ENCODE results near the gene ITGB4.

ITGB4 gene

GRCh38 chr17:75729351-75729750 lies 8.1 kb downstream of the ITGB4 start:
- TF ChIP-seq FOXK2 (IDR thresholded peaks at IDR 0.05) (no peak), HDGF (IDR thresholded peaks at IDR 0.05; ENCODE audit: borderline replicate concordance) (no peak), TARDBP (IDR thresholded peaks at IDR 0.05) (no peak), FOXA1 (IDR thresholded peaks at IDR 0.05) (no peak), CTBP1 (IDR thresholded peaks at IDR 0.05; ENCODE audit: borderline replicate concordance) (no peak), SUZ12 (IDR thresholded peaks at IDR 0.05) (no peak), LEF1 (IDR thresholded peaks at IDR 0.05; ENCODE audit: borderline replicate concordance) (no peak)
- ChIA-PET POLR2A (interaction anchor here (0.6 to 0.8 kb wide), 2 partner anchors 9 to 51 kb away, joined by 3 read pairs; no protein-coding TSS in a partner anchor), CTCF (interaction anchor here (0.9 to 1.2 kb wide), 3 partner anchors 9 to 21 kb away, joined by 3 to 4 read pairs (median 3); no protein-coding TSS in a partner anchor)
- DNase-seq (ENCODE audit: extremely low spot score), result no peak

- POLR2A ChIA-PET, result interaction anchor here (0.6 to 0.8 kb wide), 2 partner anchors 9 to 50 kb away, joined by 3 read pairs; no protein-coding TSS in a partner anchor
- DNase-seq (ENCODE audit: extremely low spot score), result no peak
- TF ChIP-seq HDGF (IDR thresholded peaks at IDR 0.05; ENCODE audit: borderline replicate concordance), result no peak
- TF ChIP-seq LEF1 (IDR thresholded peaks at IDR 0.05; ENCODE audit: borderline replicate concordance), result no peak
- TF ChIP-seq TARDBP (IDR thresholded peaks at IDR 0.05), result no peak
- no peak for TF ChIP-seq ZNF384 (IDR thresholded peaks at IDR 0.05)
- TF ChIP-seq FOXA1 (IDR thresholded peaks at IDR 0.05), result no peak
- no peak for TF ChIP-seq NFRKB (IDR thresholded peaks at IDR 0.05)
- no peak for TF ChIP-seq FOXK2 (IDR thresholded peaks at IDR 0.05)
- TF ChIP-seq CTBP1 (IDR thresholded peaks at IDR 0.05; ENCODE audit: borderline replicate concordance), result no peak
- TF ChIP-seq L3MBTL2 (conservative IDR thresholded peaks at IDR 0.05), result no peak
- CTCF ChIA-PET, result interaction anchor here (0.9 to 1.2 kb wide), 3 partner anchors 8 to 20 kb away, joined by 3 to 4 read pairs (median 3); no protein-coding TSS in a partner anchor
These were observed 8.8 kb downstream of the ITGB4 start for GRCh38 chr17:75730065-75730464.

GRCh38 chr17:75731086-75731715 lies 9.9 kb downstream of the ITGB4 start:
- no peak for DNase-seq (ENCODE audit: extremely low spot score)
- ChIA-PET POLR2A (interaction anchor here (1.0 to 1.6 kb wide), 2 partner anchors 11 to 64 kb away, joined by 3 to 4 read pairs; partner anchors contain the start of genes RECQL5 and SAP30BP), CTCF (no interaction called here)
- TF ChIP-seq FOXK2 (IDR thresholded peaks at IDR 0.05) (no peak), NFRKB (IDR thresholded peaks at IDR 0.05) (no peak), LEF1 (IDR thresholded peaks at IDR 0.05; ENCODE audit: borderline replicate concordance) (no peak), ARNT (IDR thresholded peaks at IDR 0.05) (no peak), FOXA1 (IDR thresholded peaks at IDR 0.05) (no peak), PKNOX1 (IDR thresholded peaks at IDR 0.05) (no peak), ZNF384 (IDR thresholded peaks at IDR 0.05) (no peak), CTBP1 (IDR thresholded peaks at IDR 0.05; ENCODE audit: borderline replicate concordance) (no peak), TARDBP (IDR thresholded peaks at IDR 0.05) (no peak), ELF4 (IDR thresholded peaks at IDR 0.05) (no peak), FOXM1 (IDR thresholded peaks at IDR 0.05; ENCODE audit: borderline replicate concordance) (no peak), SP1 (IDR thresholded peaks at IDR 0.05) (no peak), BHLHE40 (IDR thresholded peaks at IDR 0.05; ENCODE audit: borderline replicate concordance) (no peak), SUZ12 (IDR thresholded peaks at IDR 0.05) (no peak), L3MBTL2 (conservative IDR thresholded peaks at IDR 0.05) (no peak), HDGF (IDR thresholded peaks at IDR 0.05; ENCODE audit: borderline replicate concordance) (no peak)

GRCh38 chr17:75731716-75732498 lies 10.6 kb downstream of the ITGB4 start:
- no peak for DNase-seq (ENCODE audit: extremely low spot score)
- TF ChIP-seq CTBP1 (IDR thresholded peaks at IDR 0.05; ENCODE audit: borderline replicate concordance), result no peak
- no peak for TF ChIP-seq SP1 (IDR thresholded peaks at IDR 0.05)
- TF ChIP-seq FOXA1 (IDR thresholded peaks at IDR 0.05), result no peak
- TF ChIP-seq L3MBTL2 (conservative IDR thresholded peaks at IDR 0.05), result no peak
- no peak for TF ChIP-seq SUZ12 (IDR thresholded peaks at IDR 0.05)
- no peak for TF ChIP-seq HDGF (IDR thresholded peaks at IDR 0.05; ENCODE audit: borderline replicate concordance)
- no peak for TF ChIP-seq LEF1 (IDR thresholded peaks at IDR 0.05; ENCODE audit: borderline replicate concordance)
- TF ChIP-seq TARDBP (IDR thresholded peaks at IDR 0.05), result no peak
- no peak for TF ChIP-seq FOXK2 (IDR thresholded peaks at IDR 0.05)
- TF ChIP-seq ELF4 (IDR thresholded peaks at IDR 0.05), result no peak
- no peak for TF ChIP-seq NFRKB (IDR thresholded peaks at IDR 0.05)
- TF ChIP-seq PKNOX1 (IDR thresholded peaks at IDR 0.05), result no peak
- no peak for TF ChIP-seq FOXM1 (IDR thresholded peaks at IDR 0.05; ENCODE audit: borderline replicate concordance)
- no peak for TF ChIP-seq BHLHE40 (IDR thresholded peaks at IDR 0.05; ENCODE audit: borderline replicate concordance)
- TF ChIP-seq ARNT (IDR thresholded peaks at IDR 0.05), result no peak
- POLR2A ChIA-PET, result interaction anchor here (1.0 to 1.6 kb wide), 3 partner anchors 11 to 65 kb away, joined by 3 to 4 read pairs (median 4); partner anchors contain the start of genes RECQL5 and SAP30BP
- CTCF ChIA-PET, result no interaction called here

GRCh38 chr17:75733471-75733870 lies 12.2 kb downstream of the ITGB4 start:
- CTCF ChIA-PET, result interaction anchor here (0.6 kb wide), 1 partner anchor 8 kb away, joined by 3 read pairs; no protein-coding TSS in a partner anchor

More at GRCh38 chr17:75733471-75733870, 12.2 kb downstream of the ITGB4 start:
- no peak for DNase-seq (ENCODE audit: extremely low spot score)
- TF ChIP-seq SUZ12 (IDR thresholded peaks at IDR 0.05) (no peak), ZNF384 (IDR thresholded peaks at IDR 0.05) (no peak), FOXK2 (IDR thresholded peaks at IDR 0.05) (no peak), CTBP1 (IDR thresholded peaks at IDR 0.05; ENCODE audit: borderline replicate concordance) (no peak), PKNOX1 (IDR thresholded peaks at IDR 0.05) (no peak), FOXM1 (IDR thresholded peaks at IDR 0.05; ENCODE audit: borderline replicate concordance) (no peak), SP1 (IDR thresholded peaks at IDR 0.05) (no peak), ARNT (IDR thresholded peaks at IDR 0.05) (no peak), ELF4 (IDR thresholded peaks at IDR 0.05) (no peak), LEF1 (IDR thresholded peaks at IDR 0.05; ENCODE audit: borderline replicate concordance) (no peak), TARDBP (IDR thresholded peaks at IDR 0.05) (no peak), HDGF (IDR thresholded peaks at IDR 0.05; ENCODE audit: borderline replicate concordance) (no peak), L3MBTL2 (conservative IDR thresholded peaks at IDR 0.05) (no peak), FOXA1 (IDR thresholded peaks at IDR 0.05) (no peak), BHLHE40 (IDR thresholded peaks at IDR 0.05; ENCODE audit: borderline replicate concordance) (no peak), NFRKB (IDR thresholded peaks at IDR 0.05) (no peak)
- POLR2A ChIA-PET, result no interaction called here

Measured in HEK293T (cell line).